Right kidney (tissue), 1 donor: Measurements from ENCODE around the gene CBX2.
A peak's percentile ranks its signal among the peaks of the same experiment; 100 is the strongest.
"Not testable (repeated sequence)": the region's sequence is repeated elsewhere in the genome, so short reads cannot be mapped to it uniquely, and the experiment has no call there.

ENCODE experiments used
- DNase-seq: peaks from one replicate; pipeline ENCODE4 v3.0.0-alpha.2; 2016

The CBX2 gene

GRCh38 chr17:79769570-79770506 lies 8.1 kb upstream of the CBX2 start:
- DNase-seq, result no peak

GRCh38 chr17:79771276-79771675 lies 6.7 kb upstream of the CBX2 start:
- DNase-seq, result no peak

GRCh38 chr17:79772726-79773125 lies 5.2 kb upstream of the CBX2 start:
- not testable (repeated sequence) for DNase-seq

- peak; percentile 18 for DNase-seq
These were observed 3.4 kb upstream of the CBX2 start for GRCh38 chr17:79774561-79774975.

GRCh38 chr17:79775632-79776031 lies 2.3 kb upstream of the CBX2 start:
- peak; percentile 14 for DNase-seq

GRCh38 chr17:79776376-79777119 lies 1.4 kb upstream of the CBX2 start:
- DNase-seq, result peak; percentile 49

- peak; percentile 74 for DNase-seq
These were observed 641 bp upstream of the CBX2 start for GRCh38 chr17:79777120-79777893.

GRCh38 chr17:79778504-79779083 lies 646 bp downstream of the CBX2 start:
- DNase-seq, result peak; percentile 81

GRCh38 chr17:79779084-79779529 lies 1.2 kb downstream of the CBX2 start:
- DNase-seq, result no peak

- DNase-seq, result no peak
These were observed 1.9 kb downstream of the CBX2 start for GRCh38 chr17:79779661-79780365.

GRCh38 chr17:79781012-79781650 lies 3.2 kb downstream of the CBX2 start:
- DNase-seq, result no peak

- no peak for DNase-seq
These were observed 4.0 kb downstream of the CBX2 start for GRCh38 chr17:79781736-79782575.

GRCh38 chr17:79783891-79784290 lies 5.9 kb downstream of the CBX2 start:
- no peak for DNase-seq

- no peak for DNase-seq
These were observed 6.5 kb downstream of the CBX2 start for GRCh38 chr17:79784353-79785016.

- no peak for DNase-seq
These were observed 7.3 kb downstream of the CBX2 start for GRCh38 chr17:79785017-79785899.

GRCh38 chr17:79785900-79786810 lies 8.2 kb downstream of the CBX2 start:
- DNase-seq, result no peak
